K562 (cell line): ENCODE data around the gene ANKRD13C. TPM values are rescaled to one million over a fixed set of nuclear protein-coding genes. Genes with fewer than 3 reads are reported as not detected.

ENCODE experiments used
- DPF2 ChIP-seq: fragments of 450-650 bp; IDR thresholded peaks from 2 replicates; pipeline ENCODE4 v1.6.1; 2016
- EP300 ChIP-seq: IDR thresholded peaks from 2 replicates; pipeline ENCODE4 v1.6.1; 2012; ENCODE audit warnings: low read length, improper control_type of control experiment
- MEF2D ChIP-seq: conservative IDR thresholded peaks from 2 replicates; pipeline ENCODE4 v1.6.1; 2016; ENCODE audit warnings: low read depth, missing genetic modification characterization, missing compliant biosample characterization
- POLR2AphosphoS5 ChIP-seq: IDR thresholded peaks from 2 replicates; pipeline ENCODE4 v1.6.1; 2011; ENCODE audit warnings: mild to moderate bottlenecking, low read depth, low read length, moderate library complexity; ENCODE audit not compliant: control insufficient read depth, insufficient read depth
- RCOR1 ChIP-seq, 2 experiments: IDR thresholded peaks; 2 replicates each; pipeline ENCODE4 v1.6.1; 2012; ENCODE audit warnings: low read depth in 2 of 2, low read length in 2 of 2, borderline replicate concordance in 1 of 2, improper control_type of control experiment in 1 of 2
- SIX5 ChIP-seq, 2 experiments: IDR thresholded peaks; 2 replicates each; pipeline ENCODE4 v1.6.1; 2011; ENCODE audit warnings: low read length in 2 of 2, borderline replicate concordance in 1 of 2, low read depth in 1 of 2, mild to moderate bottlenecking in 1 of 2, moderate library complexity in 1 of 2; ENCODE audit not compliant: insufficient read depth in 1 of 2
- SOX6 ChIP-seq: fragments of 450-650 bp; IDR thresholded peaks from 2 replicates; pipeline ENCODE4 v1.6.1; 2014; ENCODE audit warnings: mild to moderate bottlenecking
- TCF7L2 ChIP-seq: fragments of 150-350 bp; IDR thresholded peaks from 2 replicates; pipeline ENCODE4 v1.6.1; 2016; ENCODE audit warnings: low read depth, mild to moderate bottlenecking, low read length, moderate library complexity
- TEAD1 ChIP-seq, 2 experiments: fragments of 450-650 bp in 1 of 2; sonication (generic) in 1 of 2; formaldehyde crosslinking; IDR thresholded peaks; 2 replicates each; pipeline versions ENCODE4 v1.4.0 to v1.8.0; 2020 to 2022; ENCODE audit warnings: mild to moderate bottlenecking in 2 of 2, missing genetic modification reagents in 1 of 2
- TEAD4 ChIP-seq, 2 experiments: sonication (generic) in 1 of 2; formaldehyde crosslinking in 1 of 2; IDR thresholded peaks; 2 replicates each; pipeline versions ENCODE4 v1.6.1 to v1.8.0; 2012 to 2022; ENCODE audit warnings: borderline replicate concordance in 1 of 2, inconsistent platforms in 1 of 2, low read length in 1 of 2, mild to moderate bottlenecking in 1 of 2, missing genetic modification reagents in 1 of 2
- ZFPM2 ChIP-seq: fragments of 250-450 bp; sonication (Bioruptor Pico); IDR thresholded peaks from 2 replicates; pipeline ENCODE4 v1.5.1; 2022; ENCODE audit warnings: mild to moderate bottlenecking
- ZNF644 ChIP-seq: fragments of 200-800 bp; sonication (Bioruptor generic); IDR thresholded peaks from 2 replicates; pipeline ENCODE4 v1.6.1; 2016; ENCODE audit warnings: low read depth, missing genetic modification characterization, missing compliant biosample characterization
- polyA plus RNA-seq, 8 experiments: library from polyadenylated mRNA; depleted of rRNA in 4 of 8; stranded (reverse) in 5 of 8; unstranded in 3 of 8; fragments of >200 nt; fragmentation: Nextera tagmentation in 2 of 8; fragmentation: Illumina TruSeq in 1 of 8; extraction: Ambion mirVana in 2 of 8; extraction: Trizol in 1 of 8; gene quantifications; 2 replicates each; pipeline versions ENCODE4 v1.2.1 to v1.2.3, GENCODE V29; 2011 to 2014; ENCODE audit warnings: inconsistent platforms in 1 of 8, missing spikeins in 1 of 8
- total RNA-seq, 7 experiments: library from RNA; depleted of rRNA in 6 of 7; stranded (reverse); fragments of >200 nt in 6 of 7; fragmentation: Illumina TruSeq in 2 of 7; extraction: Trizol in 2 of 7; gene quantifications; 2 replicates each; pipeline versions ENCODE4 v1.2.1 to v1.2.3, GENCODE V29; 2011 to 2021; ENCODE audit warnings: low replicate concordance in 1 of 7
- TF ChIP-seq, protein P1 (sequence below): sonication (generic); formaldehyde crosslinking; IDR thresholded peaks from 2 replicates; pipeline ENCODE4 v1.8.0; 2022; ENCODE audit warnings: missing genetic modification reagents, mild to moderate bottlenecking, borderline replicate concordance
- TF ChIP-seq, protein P2 (sequence below): fragments of 450-650 bp; conservative IDR thresholded peaks from 2 replicates; pipeline ENCODE4 v1.6.1; 2016; ENCODE audit warnings: missing genetic modification characterization, low read depth, mild to moderate bottlenecking, missing compliant biosample characterization, moderate library complexity

Gene ANKRD13C
- total and polyA plus RNA-seq, 9 of the 15 experiments (the other 6 are each of a cell fraction or from before 2014, with no cell fraction given), result 3.4 to 22.8 (median 12.5) TPM

DNA sequence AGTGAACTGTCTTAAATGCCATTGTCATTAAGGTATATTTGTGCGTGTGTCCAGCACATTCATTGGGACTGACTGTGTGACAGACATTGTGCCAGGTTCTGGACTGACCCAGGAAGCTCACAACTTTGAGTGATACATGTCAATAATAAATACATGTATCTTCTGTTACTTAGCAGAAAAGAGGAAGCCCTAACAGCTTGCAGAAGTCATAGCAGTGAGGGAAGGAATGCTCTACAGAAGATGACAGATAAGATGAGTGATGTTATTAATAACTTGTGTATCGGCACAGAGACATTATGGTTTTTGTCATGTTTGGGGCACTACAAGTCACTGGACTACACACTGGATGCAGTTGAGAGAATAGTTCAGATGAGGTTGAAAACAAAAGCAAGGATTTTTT is 134.5 kb downstream of the ANKRD13C start (continued):
- TF ChIP-seq RCOR1 (IDR thresholded peaks at IDR 0.05; ENCODE audit: borderline replicate concordance in 1 of 2, low read depth in 2 of 2, low read length in 2 of 2) (0 out of 4 replicates have a peak, but pooled peaks of 1 of the 2 experiments have one; percentile 33), ZFPM2 (CRISPR knock-in tag) (no peak), DPF2 (peak; percentile 42; the same call in 1 of the 2 replicates), POLR2AphosphoS5 (0 out of 2 replicates have a peak, but pooled peaks have one; percentile 14), ZNF644 (tag) (0 out of 2 replicates have a peak, but pooled peaks have one; percentile 3), EP300 (0 out of 2 replicates have a peak, but pooled peaks have one; percentile 12), SOX6 (0 out of 2 replicates have a peak, but pooled peaks have one; percentile 18), TCF7L2 (no peak), MEF2D (tag) (0 out of 2 replicates have a peak, but pooled peaks have one; percentile 34), TEAD1 (CRISPR knock-in tag; IDR thresholded peaks at IDR 0.05) (0 out of 4 replicates have a peak, but pooled peaks of 1 of the 2 experiments have one; percentile 8), TEAD4 (IDR thresholded peaks at IDR 0.05; ENCODE audit: low read length) (peak; percentile 45; the same call in 1 of the 2 replicates), TEAD4 (CRISPR knock-in tag; IDR thresholded peaks at IDR 0.05; ENCODE audit: borderline replicate concordance) (no peak), SIX5 (IDR thresholded peaks at IDR 0.05; ENCODE audit: borderline replicate concordance in 1 of 2, insufficient read depth in 1 of 2, low read depth in 1 of 2, low read length in 2 of 2) (no peak)
- TF ChIP-seq, protein P1, sequence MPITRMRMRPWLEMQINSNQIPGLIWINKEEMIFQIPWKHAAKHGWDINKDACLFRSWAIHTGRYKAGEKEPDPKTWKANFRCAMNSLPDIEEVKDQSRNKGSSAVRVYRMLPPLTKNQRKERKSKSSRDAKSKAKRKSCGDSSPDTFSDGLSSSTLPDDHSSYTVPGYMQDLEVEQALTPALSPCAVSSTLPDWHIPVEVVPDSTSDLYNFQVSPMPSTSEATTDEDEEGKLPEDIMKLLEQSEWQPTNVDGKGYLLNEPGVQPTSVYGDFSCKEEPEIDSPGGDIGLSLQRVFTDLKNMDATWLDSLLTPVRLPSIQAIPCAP (CRISPR knock-in tag), result no peak
- TF ChIP-seq, protein P2, sequence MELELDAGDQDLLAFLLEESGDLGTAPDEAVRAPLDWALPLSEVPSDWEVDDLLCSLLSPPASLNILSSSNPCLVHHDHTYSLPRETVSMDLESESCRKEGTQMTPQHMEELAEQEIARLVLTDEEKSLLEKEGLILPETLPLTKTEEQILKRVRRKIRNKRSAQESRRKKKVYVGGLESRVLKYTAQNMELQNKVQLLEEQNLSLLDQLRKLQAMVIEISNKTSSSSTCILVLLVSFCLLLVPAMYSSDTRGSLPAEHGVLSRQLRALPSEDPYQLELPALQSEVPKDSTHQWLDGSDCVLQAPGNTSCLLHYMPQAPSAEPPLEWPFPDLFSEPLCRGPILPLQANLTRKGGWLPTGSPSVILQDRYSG (tag), result 0 out of 2 replicates have a peak, but pooled peaks have one; percentile 10
